RWPE1 (cell line): ENCODE data around the gene LCN6.
"Not testable (repeated sequence)": the region's sequence is repeated elsewhere in the genome, so short reads cannot be mapped to it uniquely, and the experiment has no call there.

ENCODE experiments used
- CTCF ChIA-PET: fragments of 350-600 bp; sonication (Branson Sonifier 250); formaldehyde crosslinking; extraction: SDS; loops from one replicate; lab custom pipeline; 2021; lab: Yijun Ruan, JAX
- POLR2A ChIA-PET: fragments of 400-600 bp; formaldehyde crosslinking; extraction: SDS; loops from one replicate; lab custom pipeline; 2020; ENCODE audit warnings: antibody characterized with exemption; ENCODE audit not compliant: low non-redundant PET; lab: Yijun Ruan, JAX
- DNase-seq: peaks from one replicate; pipeline ENCODE4 v3.0.0; 2012; ENCODE audit warnings: low spot score
- H3K27ac ChIP-seq: fragments of 450-650 bp; 2 replicates; pipeline ENCODE4 v1.5.1; 2017
- TF ChIP-seq, protein P1 (sequence below): fragments of 450-650 bp; conservative IDR thresholded peaks from 2 replicates; pipeline ENCODE4 v1.5.1; 2017; ENCODE audit warnings: low read depth, mild to moderate bottlenecking

LCN6 gene

DNA sequence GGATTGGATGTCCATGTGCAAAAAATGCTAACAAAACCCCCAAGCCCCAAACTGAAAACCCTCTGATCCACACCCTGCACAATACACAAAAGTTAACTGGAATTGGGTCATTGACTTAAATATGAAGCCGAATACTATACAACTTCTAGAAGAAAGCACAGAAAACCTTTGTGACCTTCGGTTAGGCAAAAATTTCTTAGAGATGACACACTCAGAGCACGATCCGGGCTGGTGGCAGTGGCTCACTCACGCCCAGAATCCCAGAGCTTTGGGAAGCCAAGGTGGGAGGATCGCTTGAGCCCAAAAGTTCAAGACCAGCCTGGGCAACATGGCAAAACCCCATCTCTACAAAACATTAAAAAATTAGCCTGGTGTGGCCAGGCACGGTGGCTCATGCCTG lies 37.8 kb downstream of the LCN6 start:
- TF ChIP-seq, protein P1, sequence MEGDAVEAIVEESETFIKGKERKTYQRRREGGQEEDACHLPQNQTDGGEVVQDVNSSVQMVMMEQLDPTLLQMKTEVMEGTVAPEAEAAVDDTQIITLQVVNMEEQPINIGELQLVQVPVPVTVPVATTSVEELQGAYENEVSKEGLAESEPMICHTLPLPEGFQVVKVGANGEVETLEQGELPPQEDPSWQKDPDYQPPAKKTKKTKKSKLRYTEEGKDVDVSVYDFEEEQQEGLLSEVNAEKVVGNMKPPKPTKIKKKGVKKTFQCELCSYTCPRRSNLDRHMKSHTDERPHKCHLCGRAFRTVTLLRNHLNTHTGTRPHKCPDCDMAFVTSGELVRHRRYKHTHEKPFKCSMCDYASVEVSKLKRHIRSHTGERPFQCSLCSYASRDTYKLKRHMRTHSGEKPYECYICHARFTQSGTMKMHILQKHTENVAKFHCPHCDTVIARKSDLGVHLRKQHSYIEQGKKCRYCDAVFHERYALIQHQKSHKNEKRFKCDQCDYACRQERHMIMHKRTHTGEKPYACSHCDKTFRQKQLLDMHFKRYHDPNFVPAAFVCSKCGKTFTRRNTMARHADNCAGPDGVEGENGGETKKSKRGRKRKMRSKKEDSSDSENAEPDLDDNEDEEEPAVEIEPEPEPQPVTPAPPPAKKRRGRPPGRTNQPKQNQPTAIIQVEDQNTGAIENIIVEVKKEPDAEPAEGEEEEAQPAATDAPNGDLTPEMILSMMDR, result no peak
- DNase-seq, result no peak
- peak overlapping the region; percentile 32 for H3K27ac ChIP-seq
- CTCF ChIA-PET, result interaction anchor here (1.3 kb wide), 1 partner anchor 17 kb away, joined by 3 read pairs; no protein-coding TSS in a partner anchor
- POLR2A ChIA-PET, result no interaction called here

DNA sequence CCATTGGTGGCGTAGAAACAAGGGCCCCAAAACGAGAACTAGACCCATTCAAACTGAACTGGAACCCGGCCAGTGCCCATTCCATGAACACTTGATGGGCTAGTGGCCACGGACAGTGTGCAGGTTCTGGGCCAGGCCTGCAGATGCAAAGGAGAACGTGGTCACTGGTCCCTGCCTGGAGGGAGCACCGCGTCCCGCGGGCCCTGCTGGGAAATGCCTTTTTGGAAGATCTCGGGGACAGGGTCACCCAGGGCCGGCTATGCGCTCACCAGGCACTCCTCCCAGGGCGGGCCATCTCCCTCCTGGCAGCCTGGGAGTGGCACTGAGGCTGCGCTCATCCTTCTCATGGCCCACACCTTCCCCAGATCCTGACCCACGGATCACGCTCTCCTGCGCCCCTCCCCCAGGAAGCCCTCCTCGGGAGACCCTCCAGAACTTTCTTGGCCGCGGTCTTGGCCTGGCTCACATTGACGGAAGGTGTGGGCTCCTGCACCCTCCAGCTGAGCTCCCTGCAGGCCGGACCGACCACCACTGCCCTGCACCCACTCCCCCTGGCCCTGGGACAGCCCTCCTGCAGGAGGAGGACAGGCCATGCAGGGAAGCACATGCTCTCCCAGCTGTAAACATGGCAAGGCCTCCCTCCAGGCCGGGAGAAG lies 38.7 kb downstream of the LCN6 start:
- TF ChIP-seq, protein P1, result no peak
- H3K27ac ChIP-seq, result 0 out of 2 replicates have a peak overlapping the region, but pooled peaks have one; percentile 1
- CTCF ChIA-PET, result interaction anchor here (1.3 kb wide), 1 partner anchor 78 kb away, joined by 3 read pairs; no protein-coding TSS in a partner anchor
- POLR2A ChIA-PET, result no interaction called here
- DNase-seq, result no peak

DNA sequence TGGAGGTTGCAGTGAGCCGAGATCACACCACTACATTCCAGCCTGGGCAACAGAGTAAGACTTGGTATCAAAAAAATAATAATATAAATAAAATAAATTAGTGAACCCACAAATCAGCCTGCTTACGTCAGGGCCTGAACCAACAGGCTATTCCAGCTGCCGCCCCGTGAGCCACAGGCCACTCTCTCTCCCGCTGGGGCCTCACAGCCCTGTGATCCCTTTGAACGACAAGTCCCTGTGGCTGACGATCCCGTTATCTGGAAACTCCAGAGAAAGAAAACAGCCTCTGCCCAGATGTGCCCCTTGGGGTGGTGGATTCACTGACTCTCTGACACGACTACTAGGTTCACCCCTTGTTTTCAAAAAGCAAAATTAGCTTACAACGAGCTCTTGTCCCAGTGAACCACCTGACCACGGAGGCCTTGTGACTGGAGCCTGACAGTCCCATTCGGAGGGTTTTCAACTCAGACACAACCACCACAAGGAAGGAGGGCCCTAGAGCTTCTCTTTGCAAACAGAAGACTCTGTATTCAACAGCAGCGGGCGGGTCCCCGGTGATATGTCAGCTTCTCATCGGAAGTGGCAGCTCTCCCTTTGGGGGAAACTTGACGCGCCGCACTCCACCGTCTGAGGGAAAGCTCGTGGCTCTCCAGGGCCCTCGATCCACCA lies 40.3 kb downstream of the LCN6 start:
- POLR2A ChIA-PET, result no interaction called here

DNA sequence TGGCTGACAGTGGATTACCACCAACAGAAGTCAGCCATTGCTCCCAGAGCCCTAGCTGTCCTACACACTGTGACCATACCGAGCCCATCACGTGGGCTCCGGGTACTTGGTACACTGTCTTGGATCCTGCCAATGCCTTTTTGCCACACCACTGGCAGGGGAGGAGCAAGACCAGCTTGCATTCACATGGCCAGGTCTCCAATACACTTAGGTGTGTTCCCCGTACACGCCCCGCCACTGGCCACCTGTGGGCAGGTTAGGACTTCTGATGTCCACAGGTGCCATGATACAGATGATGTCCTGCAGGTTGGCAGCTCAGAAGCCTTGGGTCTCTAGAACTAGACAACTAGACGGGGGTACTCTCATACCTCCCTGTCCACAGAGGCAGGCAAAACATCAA lies 41.3 kb downstream of the LCN6 start:
- POLR2A ChIA-PET, result no interaction called here
- no peak for DNase-seq
- CTCF ChIA-PET, result interaction anchor here (0.6 to 0.7 kb wide), 3 partner anchors 36 to 1720 kb away, joined by 4 read pairs; no protein-coding TSS in a partner anchor
- H3K27ac ChIP-seq, result no peak overlapping the region
- TF ChIP-seq, protein P1, result no peak

More for the DNA sequence above, 40.3 kb downstream of the LCN6 start:
- CTCF ChIA-PET, result interaction anchor here (1.0 to 1.3 kb wide), 4 partner anchors 15 to 76 kb away, joined by 3 to 11 read pairs (median 3); no protein-coding TSS in a partner anchor
- no peak overlapping the region for H3K27ac ChIP-seq
- no peak for DNase-seq
- TF ChIP-seq, protein P1, result no peak

DNA sequence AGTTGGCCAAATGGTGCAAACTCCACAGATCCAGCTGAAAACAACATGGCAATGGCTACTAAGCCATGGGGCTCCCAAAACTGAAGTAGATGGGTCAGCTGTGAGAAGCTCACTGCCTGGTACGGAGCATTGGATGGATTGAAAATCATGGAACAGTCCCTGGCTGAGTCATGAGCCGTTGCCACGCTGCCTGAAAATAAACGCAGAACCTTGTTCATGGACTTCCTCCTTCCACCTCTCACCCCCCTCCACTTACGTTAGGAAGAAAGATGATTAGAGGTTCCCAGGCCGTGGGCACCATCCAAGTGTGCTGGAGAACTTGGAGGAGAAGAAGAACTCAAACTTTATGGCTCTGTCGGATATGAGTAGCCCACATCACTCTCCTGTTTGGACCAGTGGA lies 42.8 kb downstream of the LCN6 start:
- no peak for DNase-seq
- POLR2A ChIA-PET, result no interaction called here
- TF ChIP-seq, protein P1, result no peak
- no peak overlapping the region for H3K27ac ChIP-seq
- CTCF ChIA-PET, result interaction anchor here (0.6 to 1.2 kb wide), 2 partner anchors 9 to 15 kb away, joined by 3 read pairs; no protein-coding TSS in a partner anchor

DNA sequence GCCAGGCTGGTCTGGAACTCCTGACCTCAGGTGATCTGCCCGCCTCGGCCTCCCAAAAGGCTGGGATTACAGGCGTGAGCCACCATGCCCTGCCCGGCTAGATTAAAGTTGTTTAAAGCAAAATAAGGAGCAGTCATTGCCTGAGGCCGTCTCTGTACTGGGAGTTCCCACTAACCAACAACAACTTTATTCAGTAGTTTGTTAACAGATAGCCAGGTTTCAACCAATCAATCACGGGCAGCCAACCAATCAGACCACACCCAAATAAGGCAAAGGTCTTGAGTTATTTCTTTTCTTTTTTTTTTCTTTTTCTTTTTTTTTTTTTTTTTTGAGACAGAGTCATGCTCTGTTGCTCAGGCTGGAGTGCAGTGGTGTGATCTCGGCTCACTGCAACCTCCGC lies 43.6 kb downstream of the LCN6 start:
- POLR2A ChIA-PET, H3K27ac ChIP-seq, DNase-seq: not testable (repeated sequence)
- CTCF ChIA-PET, result interaction anchor here (0.6 to 1.2 kb wide), 3 partner anchors 10 to 341 kb away, joined by 3 read pairs; no protein-coding TSS in a partner anchor
